ENCODE measurements around the gene ACAA1. TPM values are rescaled to one million over a fixed set of nuclear protein-coding genes. Genes with fewer than 3 reads are reported as not detected.
A peak's percentile ranks its signal among the peaks of the same experiment; 100 is the strongest.
"Not testable (repeated sequence)": the region's sequence is repeated elsewhere in the genome, so short reads cannot be mapped to it uniquely, and the experiment has no call there.

Gene ACAA1
- total RNA-seq, 1 donor from 2014 or later, result 111 TPM

DNA sequence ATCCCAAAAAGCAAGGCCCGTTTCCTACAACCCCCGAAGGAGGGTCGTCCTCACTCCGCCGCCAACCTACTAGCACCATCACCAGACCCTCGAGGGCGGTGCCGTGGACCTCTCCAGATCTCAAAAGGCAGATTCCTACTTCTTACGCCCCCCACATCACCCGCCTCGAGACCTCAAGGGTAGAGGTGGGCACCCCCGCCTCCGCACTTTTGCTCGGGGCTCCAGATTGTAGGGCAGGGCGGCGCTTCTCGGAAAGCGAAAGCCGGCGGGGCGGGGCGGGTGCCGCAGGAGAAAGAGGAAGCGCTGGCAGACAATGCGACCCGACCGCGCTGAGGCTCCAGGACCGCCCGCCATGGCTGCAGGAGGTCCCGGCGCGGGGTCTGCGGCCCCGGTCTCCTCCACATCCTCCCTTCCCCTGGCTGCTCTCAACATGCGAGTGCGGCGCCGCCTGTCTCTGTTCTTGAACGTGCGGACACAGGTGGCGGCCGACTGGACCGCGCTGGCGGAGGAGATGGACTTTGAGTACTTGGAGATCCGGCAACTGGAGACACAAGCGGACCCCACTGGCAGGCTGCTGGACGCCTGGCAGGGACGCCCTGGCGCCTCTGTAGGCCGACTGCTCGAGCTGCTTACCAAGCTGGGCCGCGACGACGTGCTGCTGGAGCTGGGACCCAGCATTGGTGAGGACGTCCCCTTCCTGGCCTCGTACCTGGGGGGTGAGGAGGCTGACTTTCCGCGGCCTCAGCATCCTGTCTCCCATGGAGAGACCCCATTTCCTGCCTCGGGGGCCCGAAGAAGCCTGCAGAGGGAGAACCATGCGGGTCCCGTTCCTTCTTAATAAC, 1.6 kb upstream of the ACAA1 start, which contains the start of gene MYD88:
Gene MYD88, plus strand, starts transcription at position 313 of the 842 bp plus-strand sequence. Its CDS starts 40 bp downstream, at position 353.
- intact Hi-C loops (cut with DNase I), result no loop called here
- DNase-seq, result peak; percentile 94
- ATAC-seq (ENCODE audit: poor library complexity), result peak; percentile 68

DNA sequence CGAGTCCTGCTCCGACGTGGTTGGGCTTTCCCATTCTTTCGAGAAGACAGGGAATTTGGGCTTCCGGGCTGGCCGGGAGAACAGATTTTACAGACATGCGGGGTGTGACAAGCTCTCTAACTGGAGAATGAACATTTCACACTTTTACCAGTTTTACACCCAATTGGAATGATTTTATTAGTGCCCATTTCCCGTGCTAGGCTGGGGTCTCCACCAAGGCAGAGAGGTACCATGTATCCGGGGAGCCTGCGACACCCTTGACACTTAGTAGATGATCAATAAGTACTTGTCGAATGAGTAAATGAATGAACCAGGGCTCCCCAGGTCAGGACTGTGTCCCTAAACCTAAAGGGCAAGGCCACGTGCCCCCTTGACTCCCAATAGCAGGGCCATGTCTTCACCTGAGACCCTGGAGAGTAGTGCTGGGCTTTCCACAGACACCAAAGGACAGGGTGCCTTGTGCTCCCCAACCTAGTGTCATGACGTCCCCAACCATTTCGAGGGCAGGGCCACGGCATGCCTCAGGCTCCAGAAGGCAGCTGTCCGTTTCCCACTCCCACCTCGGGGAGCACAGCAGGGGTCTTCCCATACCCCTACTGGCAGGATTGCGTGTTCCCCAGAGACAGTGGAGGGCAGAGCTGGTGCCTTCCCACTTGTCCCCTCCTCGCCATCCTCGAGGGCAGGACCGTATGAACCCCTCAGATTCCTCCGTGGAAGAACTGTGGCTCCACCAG, 855 bp upstream of the ACAA1 start:
- DNase-seq, result no peak
- intact Hi-C loops (cut with DNase I), result loop anchor here (2.0 kb wide), 1 partner anchor 27 kb away; the partner anchor contains the start of gene OXSR1
- ATAC-seq (ENCODE audit: poor library complexity), result no peak

DNA sequence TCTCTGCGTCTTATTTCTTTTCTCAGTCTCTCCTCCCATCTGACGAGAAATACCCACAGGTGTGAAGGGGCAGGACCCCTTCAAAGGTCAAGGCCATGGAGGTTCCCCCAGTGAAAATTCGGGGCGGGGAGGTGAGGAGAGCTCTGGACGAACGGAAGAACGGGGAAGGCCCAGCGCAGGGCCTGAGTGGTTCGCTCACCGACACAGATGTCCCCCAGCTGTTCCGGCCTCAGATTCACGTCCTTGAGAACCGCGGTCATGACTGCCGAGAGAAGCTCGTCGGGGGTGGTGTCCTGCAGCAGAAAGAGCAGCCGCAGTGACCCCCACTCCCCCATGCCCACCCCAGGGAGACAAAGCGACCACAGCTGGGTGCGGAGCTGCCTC, 542 bp downstream of the ACAA1 start:
- ATAC-seq (ENCODE audit: poor library complexity), result no peak
- no peak for DNase-seq
- intact Hi-C loops (cut with DNase I), result loop anchor here (2.0 kb wide), 1 partner anchor 28 kb away; the partner anchor contains the start of gene OXSR1

DNA sequence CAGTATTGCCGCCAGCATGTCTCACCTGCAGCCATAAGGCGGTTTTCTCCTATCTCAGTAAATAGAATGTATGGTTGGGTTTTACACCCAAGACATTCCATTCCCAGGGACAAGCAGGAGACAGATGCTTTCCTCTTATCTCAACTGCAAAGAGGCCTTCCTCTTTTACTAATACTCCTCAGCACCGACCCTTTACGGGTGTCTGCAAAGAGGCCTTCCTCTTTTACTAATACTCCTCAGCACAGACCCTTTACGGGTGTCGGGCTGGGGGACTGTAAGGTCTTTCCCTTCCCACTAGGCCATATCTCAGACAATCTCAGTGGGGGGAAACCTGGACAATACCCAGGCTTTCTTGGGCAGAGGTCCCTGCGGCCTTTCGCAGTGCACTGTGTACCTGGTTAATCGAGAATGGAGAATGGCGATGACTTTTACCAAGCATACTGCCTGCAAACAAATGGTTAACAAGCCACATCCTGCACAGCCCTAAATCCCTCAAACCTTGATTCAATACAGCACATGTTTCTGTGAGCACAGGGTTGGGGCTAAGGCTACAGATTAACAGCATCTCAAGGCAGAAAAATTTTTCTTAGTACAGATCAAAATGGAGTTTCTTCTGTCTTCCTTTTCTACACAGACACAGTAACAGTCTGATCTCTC, 1.2 kb downstream of the ACAA1 start:
- ATAC-seq (ENCODE audit: poor library complexity); DNase-seq: not testable (repeated sequence)
- intact Hi-C loops (cut with DNase I), result loop anchor here (2.0 kb wide), 1 partner anchor 29 kb away; the partner anchor contains the start of gene OXSR1

DNA sequence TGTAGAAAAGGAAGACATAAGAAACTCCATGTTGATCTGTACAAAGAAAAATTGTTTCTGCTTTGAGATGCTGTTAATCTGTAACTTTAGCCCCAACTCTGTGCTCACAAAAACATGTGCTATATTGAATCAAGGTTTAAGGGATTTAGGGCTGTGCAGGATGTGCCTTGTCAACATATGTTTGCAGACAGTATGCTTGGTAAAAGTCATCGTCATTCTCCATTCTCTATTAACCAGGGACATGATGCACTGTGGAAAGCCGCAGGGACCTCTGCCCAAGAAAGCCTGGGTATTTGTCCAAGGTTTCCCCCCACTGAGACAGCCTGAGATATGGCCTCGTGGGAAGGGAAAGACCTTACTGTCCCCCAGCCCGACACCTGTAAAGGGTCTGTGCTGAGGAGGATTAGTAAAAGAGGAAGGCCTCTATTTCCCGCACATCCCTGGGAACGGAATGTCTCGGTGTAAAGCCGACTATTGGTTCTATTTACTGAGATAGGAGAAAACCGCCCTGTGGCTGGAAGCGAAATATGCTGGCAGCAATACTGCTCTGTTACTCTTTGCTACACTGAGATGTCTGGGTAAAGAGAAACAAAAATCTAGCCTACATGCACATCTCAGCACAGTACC, 2.3 kb downstream of the ACAA1 start:
- intact Hi-C loops (cut with DNase I); DNase-seq; ATAC-seq (ENCODE audit: poor library complexity): not testable (repeated sequence)

DNA sequence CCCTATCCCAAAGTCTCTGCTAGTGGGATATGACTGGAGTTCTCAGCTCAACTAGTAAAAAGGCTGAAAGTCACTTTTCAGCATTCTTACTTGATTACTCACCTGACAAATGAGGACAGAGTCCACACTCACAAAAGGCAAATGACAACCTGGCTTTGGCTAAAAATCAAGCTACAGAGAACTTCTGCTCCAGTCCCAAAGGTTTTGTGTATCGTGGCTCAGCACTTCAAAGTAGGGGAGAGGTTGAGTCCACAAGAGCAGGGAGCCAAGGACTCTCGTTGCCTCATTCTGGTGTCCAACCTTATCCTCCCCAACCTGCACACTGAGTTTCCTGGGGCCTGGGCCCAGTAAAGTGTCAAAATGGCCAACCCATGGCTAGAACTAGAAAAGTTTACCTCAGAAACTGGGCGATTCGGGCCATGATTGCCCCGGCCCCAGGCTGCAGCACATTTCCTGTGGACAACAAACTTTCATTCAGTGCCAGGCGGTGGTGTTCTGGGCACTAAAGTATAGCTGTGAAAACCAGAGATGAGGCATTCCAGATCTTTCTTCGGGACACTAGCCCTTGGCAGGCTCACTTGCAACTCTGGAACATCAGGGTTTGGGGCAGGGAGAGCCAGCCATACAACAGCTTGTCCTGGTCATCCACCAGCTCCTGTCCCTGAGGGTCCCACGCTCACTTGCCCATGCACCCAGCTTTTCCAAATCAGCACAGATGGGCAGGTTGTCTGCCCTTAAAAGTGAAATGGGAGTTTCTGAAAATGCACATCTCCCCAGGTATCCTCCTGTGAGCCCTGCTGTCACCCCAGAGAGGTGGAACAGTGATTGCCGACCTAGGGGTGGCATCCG, 3.1 kb downstream of the ACAA1 start:
- DNase-seq (no peak), ATAC-seq (ENCODE audit: poor library complexity) (no peak)
- intact Hi-C loops (cut with DNase I), result no loop called here

DNA sequence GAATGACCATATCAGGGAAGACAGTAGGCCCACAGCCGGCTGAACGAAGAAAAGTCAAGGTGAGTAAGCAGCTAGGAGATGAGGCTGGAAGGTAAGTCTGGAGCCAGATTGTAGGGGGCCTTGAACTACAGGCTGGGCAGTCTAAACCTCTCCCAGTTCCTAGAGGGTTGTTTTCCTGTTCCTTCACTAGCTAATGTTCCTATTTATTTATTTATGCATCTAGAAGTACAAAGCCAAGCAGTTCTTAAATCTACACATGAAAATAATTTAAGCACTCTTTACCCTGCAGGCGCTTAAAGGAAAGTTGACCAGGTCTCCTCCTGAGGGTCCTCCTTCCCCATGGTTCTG, 3.7 kb downstream of the ACAA1 start:
- DNase-seq (no peak), ATAC-seq (ENCODE audit: poor library complexity) (no peak)
- intact Hi-C loops (cut with DNase I), result no loop called here

DNA sequence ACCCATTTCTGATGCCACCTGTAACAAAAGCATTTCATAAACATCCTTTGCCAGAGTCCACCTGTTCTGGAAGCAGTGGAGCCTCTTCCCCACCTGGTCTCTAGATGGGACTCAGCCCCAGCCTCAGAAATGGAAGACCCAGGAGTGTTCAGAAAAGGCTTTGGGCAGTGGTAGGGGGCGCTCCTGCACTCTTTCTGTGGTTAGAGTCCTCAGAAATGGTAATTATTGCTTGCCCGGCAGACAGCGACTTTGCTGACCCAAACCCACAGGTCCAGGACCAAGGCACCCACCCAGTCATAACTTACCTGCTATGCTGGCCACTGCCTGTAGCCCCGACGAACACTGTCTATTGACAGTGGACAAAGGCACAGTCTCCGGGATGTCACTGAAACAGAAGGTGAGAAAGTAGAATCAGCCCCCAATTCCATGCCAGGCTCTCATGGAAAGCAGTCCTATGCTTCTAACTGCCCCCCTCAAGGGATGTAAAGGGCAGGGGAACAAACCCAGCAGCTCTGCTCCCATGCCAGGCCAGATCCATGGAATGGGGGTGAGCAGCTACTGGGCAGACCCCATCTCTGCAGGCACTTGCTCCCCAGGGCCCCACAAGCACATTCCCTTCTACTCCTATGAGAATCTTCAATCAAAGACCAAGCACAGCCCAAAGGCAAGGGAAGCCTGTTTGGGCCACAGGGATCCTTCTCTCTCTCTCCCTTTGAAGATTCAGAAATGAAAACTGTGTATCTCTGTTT, 5.1 kb downstream of the ACAA1 start:
- intact Hi-C loops (cut with DNase I), result no loop called here
- no peak for ATAC-seq (ENCODE audit: poor library complexity)
- no peak for DNase-seq

DNA sequence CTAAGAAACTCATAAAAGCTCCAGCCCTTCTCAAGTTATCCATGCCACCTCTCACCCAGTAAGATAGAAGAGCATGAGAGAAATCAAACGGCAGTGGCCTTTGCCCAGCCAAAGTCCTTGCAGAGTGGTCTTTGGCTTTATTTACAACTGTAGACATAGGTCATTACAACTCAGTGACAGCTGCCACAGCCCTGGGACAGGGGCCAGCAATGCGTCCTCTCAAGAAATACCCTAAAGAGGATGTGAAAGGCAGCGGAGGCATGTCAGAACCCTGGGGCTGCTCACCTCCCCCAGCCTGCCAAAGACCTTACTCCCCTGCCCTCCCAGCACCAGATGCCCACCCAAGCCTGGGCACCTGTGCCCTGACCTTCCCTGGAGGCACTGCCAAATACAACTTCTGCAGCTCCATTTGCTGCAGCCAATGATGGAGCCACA, 6.3 kb downstream of the ACAA1 start:
- ATAC-seq (ENCODE audit: poor library complexity), result peak; percentile 56
- intact Hi-C loops (cut with DNase I), result no loop called here
- DNase-seq, result no peak

DNA sequence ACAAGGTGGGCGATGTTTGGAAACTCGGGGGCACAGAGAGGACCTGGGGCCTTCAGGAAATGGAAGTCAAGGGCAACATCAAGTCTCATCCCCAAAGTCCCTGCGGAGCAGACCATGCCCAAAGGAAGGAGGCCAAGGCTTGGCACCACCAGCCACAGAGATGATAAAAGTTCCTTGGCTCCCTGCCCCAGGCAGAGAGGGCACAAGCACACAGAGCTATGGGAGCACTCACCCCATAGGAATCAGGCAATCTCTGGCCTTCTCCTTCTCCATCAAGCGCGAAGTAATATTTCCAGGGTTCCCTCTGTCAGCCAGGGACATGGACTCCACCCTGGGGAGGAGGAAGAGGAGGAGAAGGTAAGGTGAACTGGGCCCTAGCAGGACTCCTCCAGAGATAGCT, 7.9 kb downstream of the ACAA1 start:
- ATAC-seq (ENCODE audit: poor library complexity), result peak; percentile 57
- intact Hi-C loops (cut with DNase I), result loop anchor here (10.0 kb wide), 1 partner anchor 346 kb away; no protein-coding TSS in a partner anchor
- no peak for DNase-seq

DNA sequence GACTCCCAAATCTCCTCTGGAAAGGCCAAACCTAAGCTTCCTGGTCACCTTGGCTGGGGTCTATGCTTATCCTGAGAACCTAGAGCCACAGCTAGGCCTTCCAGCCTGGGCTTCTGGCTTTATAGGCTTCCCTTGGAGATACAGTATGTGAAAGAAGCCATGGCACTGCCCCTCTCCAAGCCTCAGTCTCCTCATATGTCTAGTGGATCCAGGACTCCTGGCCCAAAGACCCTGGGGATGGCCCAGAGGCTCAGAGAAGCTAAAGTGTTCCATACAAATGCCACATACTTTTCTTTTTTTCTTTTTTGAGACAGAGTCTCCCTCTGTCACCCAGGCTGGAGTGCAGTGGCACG, 8.6 kb downstream of the ACAA1 start:
- intact Hi-C loops (cut with DNase I), result loop anchor here (10.0 kb wide), 1 partner anchor 347 kb away; no protein-coding TSS in a partner anchor
- ATAC-seq (ENCODE audit: poor library complexity) (no peak), DNase-seq (no peak)

DNA sequence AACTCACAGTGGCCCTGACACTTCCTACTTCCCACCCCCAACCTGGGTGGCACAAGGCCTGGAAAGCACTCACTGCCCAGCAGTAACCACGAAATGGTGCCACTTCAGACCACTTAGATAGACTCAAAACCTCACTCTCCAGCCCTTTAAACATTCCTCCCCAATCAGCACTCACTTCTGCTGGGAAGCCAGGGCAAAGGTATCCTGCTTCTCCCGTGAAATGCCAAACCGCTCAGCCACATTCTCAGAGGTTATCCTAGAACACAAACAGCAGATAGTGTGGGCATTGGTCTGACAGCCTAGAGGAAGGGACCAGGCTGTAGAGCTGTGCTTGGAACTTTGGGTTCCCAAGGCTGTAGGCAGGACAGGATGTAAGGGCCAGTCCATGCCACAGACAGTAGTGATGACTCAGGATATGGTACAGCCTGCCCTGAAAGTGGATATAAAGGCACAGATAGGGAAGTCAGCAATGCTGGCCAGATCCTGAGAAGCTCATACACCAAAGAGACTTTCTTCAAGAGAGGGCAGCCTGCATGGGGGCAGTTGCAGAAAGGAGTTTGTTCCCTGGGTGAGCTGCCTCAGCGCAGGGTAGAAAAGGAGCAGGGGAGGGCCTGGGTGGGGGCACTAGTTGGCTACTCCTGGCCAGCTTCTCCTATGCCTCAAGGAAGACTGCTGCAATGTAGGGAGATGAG, 9.2 kb downstream of the ACAA1 start:
- DNase-seq, result no peak
- intact Hi-C loops (cut with DNase I), result loop anchor here (10.0 kb wide), 1 partner anchor 347 kb away; no protein-coding TSS in a partner anchor
- ATAC-seq (ENCODE audit: poor library complexity), result peak; percentile 42

DNA sequence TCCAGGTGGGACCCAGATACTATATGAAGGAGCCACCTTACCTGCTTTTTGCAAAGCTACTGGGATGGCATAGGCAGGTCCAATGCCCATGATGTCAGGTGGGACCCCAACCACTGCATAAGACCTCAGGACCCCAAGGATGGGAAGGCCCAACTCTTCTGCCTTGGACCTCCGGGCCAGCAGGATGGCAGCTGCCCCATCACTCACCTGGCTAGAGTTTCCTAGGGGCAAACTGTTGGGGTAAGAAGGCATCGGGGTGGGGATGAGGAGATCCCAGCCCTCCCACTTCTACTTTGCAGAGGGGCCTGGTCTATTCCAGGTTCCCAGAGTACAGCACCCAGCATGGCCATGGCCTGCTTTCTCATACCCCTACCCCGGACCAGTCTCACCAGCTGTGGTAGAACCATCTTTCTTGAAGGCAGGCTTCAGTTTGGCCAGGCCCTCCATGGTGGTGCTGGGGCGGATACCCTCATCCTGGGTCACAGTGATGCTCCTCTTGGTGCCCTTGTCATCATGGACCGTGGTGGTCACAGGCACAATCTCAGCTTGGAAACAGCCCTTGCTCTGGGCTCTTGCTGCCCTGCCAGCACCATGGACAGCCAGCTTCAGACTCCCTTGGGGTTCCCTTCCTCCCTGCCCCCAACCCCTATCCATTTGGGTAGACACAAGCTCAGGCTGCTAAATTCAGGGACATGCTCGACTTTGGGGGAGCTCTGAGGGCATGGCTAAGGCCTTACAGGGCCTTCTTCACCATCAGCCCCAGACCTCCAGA, 10.6 kb downstream of the ACAA1 start:
- intact Hi-C loops (cut with DNase I), result loop anchor here (10.0 kb wide), 1 partner anchor 348 kb away; no protein-coding TSS in a partner anchor
- ATAC-seq (ENCODE audit: poor library complexity), result no peak
- DNase-seq, result no peak

DNA sequence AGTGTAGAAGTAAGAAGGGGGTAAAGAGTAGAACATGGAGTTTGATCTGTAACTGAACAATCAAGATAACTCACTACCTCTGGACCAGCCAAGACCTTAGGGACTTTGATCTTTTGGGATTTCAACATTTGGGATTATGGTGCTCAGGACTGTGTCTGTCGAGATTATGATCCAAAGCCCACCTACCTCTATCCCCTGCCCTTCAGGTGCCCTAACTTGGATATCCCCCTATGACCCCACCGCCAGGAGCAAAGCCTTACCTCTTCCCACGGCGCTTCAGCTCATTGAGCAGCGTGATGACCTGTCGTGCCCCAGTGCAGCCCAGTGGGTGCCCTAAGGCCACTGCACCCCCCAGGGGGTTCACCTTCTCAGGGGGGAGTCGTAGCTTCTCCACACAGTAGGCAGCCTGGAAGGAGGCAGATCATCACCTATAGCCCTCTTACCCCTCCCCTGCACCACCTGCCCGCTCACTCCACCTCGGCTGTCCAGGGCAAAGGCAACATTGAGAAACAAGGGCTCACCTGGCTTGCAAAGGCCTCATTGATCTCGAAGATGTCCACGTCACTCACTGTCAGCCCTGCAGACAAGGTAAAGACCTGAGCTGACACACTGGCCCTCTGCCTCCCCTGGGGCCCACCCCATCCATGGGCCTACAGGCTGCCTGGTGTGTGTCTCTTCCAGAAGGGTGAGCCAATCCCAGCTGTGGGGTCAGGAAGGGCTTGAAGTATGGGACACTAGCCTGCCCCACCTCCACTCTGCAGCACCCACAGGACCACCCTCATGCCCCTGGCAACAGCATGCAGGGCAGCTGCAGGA, 11.4 kb downstream of the ACAA1 start:
- ATAC-seq (ENCODE audit: poor library complexity) (no peak), DNase-seq (no peak)
- intact Hi-C loops (cut with DNase I), result loop anchor here (10.0 kb wide), 1 partner anchor 349 kb away; no protein-coding TSS in a partner anchor
